ENCODE results near the gene PACS2. TPM values are rescaled to one million over a fixed set of nuclear protein-coding genes. Genes with fewer than 3 reads are reported as not detected.

Gene PACS2
- total and polyA plus RNA-seq, 2 donors (not counting 3 experiments of a cell fraction or from before 2014, with no cell fraction given) = 52.7 to 86.3 TPM

GRCh38 chr14:105379946-105380345 lies 65.4 kb downstream of the PACS2 start:
- Histone ChIP-seq H2AFZ (ENCODE audit: low read depth, low read length) (no peak overlapping the region), H3K79me2 (ENCODE audit: control insufficient read depth, insufficient read depth, low read length) (no peaks in the 10 kb centered on the region), H4K20me1 (replicated peaks; ENCODE audit: control insufficient read depth, extremely low read depth, insufficient read depth, low read length) (no peaks in the 10 kb centered on the region), H3K9ac (replicated peaks; ENCODE audit: extremely low read depth, insufficient read depth, low read length) (no peak overlapping the region), H3K9me1 (replicated peaks; ENCODE audit: control insufficient read depth, extremely low read depth, insufficient read depth, low read length) (no peaks in the 10 kb centered on the region), H3K36me3 (ENCODE audit: control insufficient read depth in 2 of 2, extremely low read depth in 1 of 2, insufficient read depth in 2 of 2, low read length in 2 of 2) (peaks cover 0 to 6% of the 10 kb centered on the region in 2 experiments), H3K4me3 (replicated peaks in 1 of 3; ENCODE audit: insufficient read depth in 1 of 3, low read depth in 1 of 3, low read length in 3 of 3) (no peak overlapping the region), H3K9me3 (replicated peaks; ENCODE audit: control insufficient read depth, insufficient read depth, low read length) (no peaks in the 10 kb centered on the region), H3K27ac (ENCODE audit: insufficient read depth, low read depth, low read length) (no peak overlapping the region), H3K4me1 (ENCODE audit: control insufficient read depth, extremely low read depth, insufficient read depth, low read length) (peaks cover 10% of the 10 kb centered on the region), H3K4me2 (ENCODE audit: insufficient read depth, low read length) (no peak overlapping the region), H3K27me3 (ENCODE audit: control insufficient read depth in 2 of 2, insufficient read depth in 2 of 2, low read length in 2 of 2) (no peaks in the 10 kb centered on the region)
- CTCF ChIA-PET = interaction anchor here (1.1 kb wide), 1 partner anchor 9 kb away, joined by 6 read pairs; no protein-coding TSS in a partner anchor
- FAIRE-seq = no peak
- DNase-seq (ENCODE audit: low read depth, low spot score) = no peak
- TF ChIP-seq MYC (IDR thresholded peaks at IDR 0.05; ENCODE audit: low read depth, low read length) (no peak), FOS (IDR thresholded peaks at IDR 0.05; ENCODE audit: borderline replicate concordance, insufficient read depth, low read length) (no peak), MAX (IDR thresholded peaks at IDR 0.05; ENCODE audit: insufficient read depth, insufficient read length) (no peak), POLR2AphosphoS5 (IDR thresholded peaks at IDR 0.05; ENCODE audit: insufficient read depth, low read depth, low read length) (no peak), EZH2 (IDR thresholded peaks at IDR 0.05; ENCODE audit: borderline replicate concordance, low read depth, low read length, severe bottlenecking) (no peak), GATA2 (IDR thresholded peaks at IDR 0.05; ENCODE audit: insufficient read depth, insufficient read length, low read depth, low read length) (no peak), POLR2A (IDR thresholded peaks at IDR 0.05; ENCODE audit: low read depth, low read length) (no peak), JUN (IDR thresholded peaks at IDR 0.05; ENCODE audit: borderline replicate concordance, insufficient read depth, insufficient read length, low read depth) (no peak)
- TF ChIP-seq, protein P1, sequence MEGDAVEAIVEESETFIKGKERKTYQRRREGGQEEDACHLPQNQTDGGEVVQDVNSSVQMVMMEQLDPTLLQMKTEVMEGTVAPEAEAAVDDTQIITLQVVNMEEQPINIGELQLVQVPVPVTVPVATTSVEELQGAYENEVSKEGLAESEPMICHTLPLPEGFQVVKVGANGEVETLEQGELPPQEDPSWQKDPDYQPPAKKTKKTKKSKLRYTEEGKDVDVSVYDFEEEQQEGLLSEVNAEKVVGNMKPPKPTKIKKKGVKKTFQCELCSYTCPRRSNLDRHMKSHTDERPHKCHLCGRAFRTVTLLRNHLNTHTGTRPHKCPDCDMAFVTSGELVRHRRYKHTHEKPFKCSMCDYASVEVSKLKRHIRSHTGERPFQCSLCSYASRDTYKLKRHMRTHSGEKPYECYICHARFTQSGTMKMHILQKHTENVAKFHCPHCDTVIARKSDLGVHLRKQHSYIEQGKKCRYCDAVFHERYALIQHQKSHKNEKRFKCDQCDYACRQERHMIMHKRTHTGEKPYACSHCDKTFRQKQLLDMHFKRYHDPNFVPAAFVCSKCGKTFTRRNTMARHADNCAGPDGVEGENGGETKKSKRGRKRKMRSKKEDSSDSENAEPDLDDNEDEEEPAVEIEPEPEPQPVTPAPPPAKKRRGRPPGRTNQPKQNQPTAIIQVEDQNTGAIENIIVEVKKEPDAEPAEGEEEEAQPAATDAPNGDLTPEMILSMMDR (IDR thresholded peaks at IDR 0.05; ENCODE audit: extremely low read depth in 1 of 2, insufficient read depth in 1 of 2, low read depth in 1 of 2, low read length in 2 of 2) = no peak
- BruUV-seq (replicated peaks) = no TSS peak
- dilution Hi-C loops (cut with MboI; ENCODE audit: extremely low pct_ligation_motif_present, low sequenced_read_pairs) (no loop called here), intact Hi-C loops (cut with micrococcal nuclease) (no loop called here)
- POLR2A ChIA-PET = no interaction called here
